ENCODE data around the gene NNAT.

The NNAT gene

GRCh38 chr20:37533154-37533715, 12.2 kb downstream of the NNAT start:
- TF ChIP-seq, protein P1, sequence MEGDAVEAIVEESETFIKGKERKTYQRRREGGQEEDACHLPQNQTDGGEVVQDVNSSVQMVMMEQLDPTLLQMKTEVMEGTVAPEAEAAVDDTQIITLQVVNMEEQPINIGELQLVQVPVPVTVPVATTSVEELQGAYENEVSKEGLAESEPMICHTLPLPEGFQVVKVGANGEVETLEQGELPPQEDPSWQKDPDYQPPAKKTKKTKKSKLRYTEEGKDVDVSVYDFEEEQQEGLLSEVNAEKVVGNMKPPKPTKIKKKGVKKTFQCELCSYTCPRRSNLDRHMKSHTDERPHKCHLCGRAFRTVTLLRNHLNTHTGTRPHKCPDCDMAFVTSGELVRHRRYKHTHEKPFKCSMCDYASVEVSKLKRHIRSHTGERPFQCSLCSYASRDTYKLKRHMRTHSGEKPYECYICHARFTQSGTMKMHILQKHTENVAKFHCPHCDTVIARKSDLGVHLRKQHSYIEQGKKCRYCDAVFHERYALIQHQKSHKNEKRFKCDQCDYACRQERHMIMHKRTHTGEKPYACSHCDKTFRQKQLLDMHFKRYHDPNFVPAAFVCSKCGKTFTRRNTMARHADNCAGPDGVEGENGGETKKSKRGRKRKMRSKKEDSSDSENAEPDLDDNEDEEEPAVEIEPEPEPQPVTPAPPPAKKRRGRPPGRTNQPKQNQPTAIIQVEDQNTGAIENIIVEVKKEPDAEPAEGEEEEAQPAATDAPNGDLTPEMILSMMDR (IDR thresholded peaks at IDR 0.05; ENCODE audit: low read depth, low read length), result no peak
- Histone ChIP-seq H3K36me3 (no peaks in the 10 kb centered on the region), H3K27ac (no peak overlapping the region), H3K9me3 (ENCODE audit: severe bottlenecking) (no peaks in the 10 kb centered on the region), H3K27me3 (ENCODE audit: insufficient read depth, low read depth, severe bottlenecking) (no peaks in the 10 kb centered on the region), H3K4me3 (ENCODE audit: low read depth, low read length) (no peak overlapping the region)
- no peak for DNase-seq

- H3K27ac ChIP-seq, result no peak overlapping the region
- TF ChIP-seq, protein P1 (IDR thresholded peaks at IDR 0.05; ENCODE audit: low read depth, low read length), result peak; percentile 71
- no peak overlapping the region for H3K4me3 ChIP-seq (ENCODE audit: low read depth, low read length)
- no peaks in the 10 kb centered on the region for H3K27me3 ChIP-seq (ENCODE audit: insufficient read depth, low read depth, severe bottlenecking)
- H3K36me3 ChIP-seq, result no peaks in the 10 kb centered on the region
- DNase-seq, result peak; percentile 59
- H3K9me3 ChIP-seq (ENCODE audit: severe bottlenecking), result no peaks in the 10 kb centered on the region
These were observed 13.5 kb downstream of the NNAT start for GRCh38 chr20:37534401-37535157.

- TF ChIP-seq, protein P1 (IDR thresholded peaks at IDR 0.05; ENCODE audit: low read depth, low read length), result no peak
- Histone ChIP-seq H3K9me3 (ENCODE audit: severe bottlenecking) (no peaks in the 10 kb centered on the region), H3K27ac (no peak overlapping the region), H3K27me3 (ENCODE audit: insufficient read depth, low read depth, severe bottlenecking) (no peaks in the 10 kb centered on the region), H3K36me3 (no peaks in the 10 kb centered on the region), H3K4me3 (ENCODE audit: low read depth, low read length) (no peak overlapping the region)
- DNase-seq, result no peak
These were observed 14.5 kb downstream of the NNAT start for GRCh38 chr20:37535443-37536132.

DNA sequence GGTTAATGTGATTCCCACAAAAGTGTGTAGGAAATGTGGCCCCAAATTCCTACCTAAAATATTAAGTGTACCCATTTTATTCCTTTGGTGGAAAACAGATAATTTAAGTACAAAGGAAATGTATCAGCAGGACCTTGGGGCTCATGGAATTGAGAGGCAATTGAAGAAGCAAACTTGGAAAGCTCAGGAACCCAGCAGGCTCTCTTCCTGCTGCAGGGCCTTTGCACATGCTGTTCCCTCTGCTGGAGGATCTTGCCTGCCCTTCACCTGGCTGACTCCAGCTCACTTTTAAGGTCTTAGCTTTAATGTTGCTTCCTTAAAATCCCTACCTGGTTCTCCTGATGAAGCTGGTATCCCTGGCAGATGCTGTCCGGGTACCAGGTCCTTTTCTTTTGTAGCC, 16.5 kb downstream of the NNAT start:
- H3K27me3 ChIP-seq (ENCODE audit: insufficient read depth, low read depth, severe bottlenecking), result no peaks in the 10 kb centered on the region
- H3K4me3 ChIP-seq (ENCODE audit: low read depth, low read length), result no peak overlapping the region
- no peaks in the 10 kb centered on the region for H3K36me3 ChIP-seq
- no peak overlapping the region for H3K27ac ChIP-seq
- no peak for DNase-seq
- no peaks in the 10 kb centered on the region for H3K9me3 ChIP-seq (ENCODE audit: severe bottlenecking)
- TF ChIP-seq, protein P1 (IDR thresholded peaks at IDR 0.05; ENCODE audit: low read depth, low read length), result no peak

DNA sequence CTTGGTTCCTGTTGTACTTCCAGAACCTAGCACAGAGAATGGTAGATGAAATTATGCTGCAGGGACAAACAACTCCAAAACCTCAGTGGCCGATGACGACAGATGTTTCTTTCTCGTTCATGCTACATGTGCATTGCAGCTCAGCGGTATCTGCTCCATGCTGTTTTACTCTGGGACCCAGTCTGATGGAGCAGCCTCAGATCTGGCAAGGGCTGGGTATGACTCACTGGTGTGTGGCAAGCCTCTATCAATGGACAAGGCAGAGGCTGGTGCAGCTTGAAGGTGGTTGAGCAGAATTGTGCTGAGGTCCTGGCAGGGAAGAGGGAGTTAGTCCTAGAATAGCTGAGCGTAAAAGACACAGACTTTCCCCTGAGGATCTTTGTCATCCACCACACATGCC, 17.0 kb downstream of the NNAT start:
- no peaks in the 10 kb centered on the region for H3K9me3 ChIP-seq (ENCODE audit: severe bottlenecking)
- H3K27ac ChIP-seq, result no peak overlapping the region
- no peak overlapping the region for H3K4me3 ChIP-seq (ENCODE audit: low read depth, low read length)
- H3K27me3 ChIP-seq (ENCODE audit: insufficient read depth, low read depth, severe bottlenecking), result no peaks in the 10 kb centered on the region
- no peak for DNase-seq
- H3K36me3 ChIP-seq, result no peaks in the 10 kb centered on the region
- TF ChIP-seq, protein P1 (IDR thresholded peaks at IDR 0.05; ENCODE audit: low read depth, low read length), result no peak

All from WERI-Rb-1 (cell line).